Endothelial cell of umbilical vein (primary cell): ENCODE results near the gene ZCRB1. TPM values are rescaled to one million over a fixed set of nuclear protein-coding genes. Genes with fewer than 3 reads are reported as not detected.
"Not testable (repeated sequence)": the region's sequence is repeated elsewhere in the genome, so short reads cannot be mapped to it uniquely, and the experiment has no call there.

Experiments
- BruUV-seq: library from RNA; stranded (reverse); fragments of 400-500 nt; replicated peaks from 2 replicates; lab custom pipeline; 2021; lab: Mats Ljungman, UMichigan
- CTCF ChIA-PET: fragments of 300-600, 350-600 bp; sonication (Branson Sonifier 250); formaldehyde crosslinking; loops from one replicate; lab custom pipeline; 2021; ENCODE audit warnings: antibody characterized with exemption, inconsistent platforms; lab: Charles Lee
- POLR2A ChIA-PET: fragments of 300-600, 350-600 bp; sonication (Branson Sonifier 250); formaldehyde crosslinking; loops from one replicate; lab custom pipeline; 2021; ENCODE audit warnings: antibody characterized with exemption, inconsistent platforms; lab: Charles Lee
- DNase-seq: peaks from one replicate; pipeline ENCODE4 v3.0.0-alpha.2; 2011; ENCODE audit warnings: low read depth, low spot score
- FAIRE-seq: peaks from 2 replicates; lab custom pipeline; 2011; peaks lifted over from hg19 to GRCh38; lab: Jason Lieb, UNC
- H2AFZ ChIP-seq: 2 replicates; pipeline ENCODE4 v1.6.0; 2012; ENCODE audit warnings: low read depth, low read length, control low read depth, inconsistent platforms
- H3K27ac ChIP-seq: 2 replicates; pipeline ENCODE4 v1.5.1; 2011; ENCODE audit warnings: low read depth, mild to moderate bottlenecking, control low read depth, low read length, moderate library complexity; ENCODE audit not compliant: insufficient read depth
- H3K27me3 ChIP-seq, 2 experiments: 2 replicates each; pipeline versions ENCODE4 v1.6.0 to v1.6.1; 2011; ENCODE audit warnings: low read length in 2 of 2, mixed read lengths in 1 of 2; ENCODE audit not compliant: control insufficient read depth in 2 of 2, insufficient read depth in 2 of 2
- H3K36me3 ChIP-seq, 2 experiments: 2 replicates in 1 of 2; 3 replicates in 1 of 2; pipeline ENCODE4 v1.5.1; 2011; ENCODE audit warnings: low read length in 2 of 2, mild to moderate bottlenecking in 1 of 2, moderate library complexity in 1 of 2; ENCODE audit not compliant: control insufficient read depth in 2 of 2, insufficient read depth in 2 of 2; ENCODE audit errors: extremely low read depth in 1 of 2
- H3K4me1 ChIP-seq: 3 replicates; pipeline ENCODE4 v1.5.1; 2011; ENCODE audit warnings: mild to moderate bottlenecking, low read length; ENCODE audit not compliant: control insufficient read depth, insufficient read depth; ENCODE audit errors: extremely low read depth
- H3K4me2 ChIP-seq: 2 replicates; pipeline ENCODE4 v1.6.1; 2011; ENCODE audit warnings: low read length, control low read depth, mixed read lengths; ENCODE audit not compliant: insufficient read depth
- H3K4me3 ChIP-seq, 3 experiments: fragments of 200-600 bp in 1 of 3; sonication (generic), shearing (Covaris generic) in 1 of 3; replicated peaks in 1 of 3; 2 replicates each; pipeline ENCODE4 v1.5.1; 2011 to 2016; ENCODE audit warnings: control low read depth in 3 of 3, low read length in 3 of 3, mild to moderate bottlenecking in 2 of 3, inconsistent platforms in 1 of 3, low read depth in 1 of 3, moderate library complexity in 1 of 3; ENCODE audit not compliant: insufficient read depth in 1 of 3
- H3K79me2 ChIP-seq: 2 replicates; pipeline ENCODE4 v1.6.0; 2012; ENCODE audit warnings: low read length, inconsistent platforms; ENCODE audit not compliant: control insufficient read depth, insufficient read depth
- H3K9ac ChIP-seq: replicated peaks from 2 replicates; pipeline ENCODE3; 2011; ENCODE audit warnings: low read length, control low read depth; ENCODE audit not compliant: insufficient read depth; ENCODE audit errors: extremely low read depth
- H3K9me1 ChIP-seq: replicated peaks from 3 replicates; pipeline ENCODE4 v1.6.0; 2011; ENCODE audit warnings: mild to moderate bottlenecking, low read length; ENCODE audit not compliant: control insufficient read depth, insufficient read depth; ENCODE audit errors: extremely low read depth
- H3K9me3 ChIP-seq: replicated peaks from 2 replicates; pipeline ENCODE4 v1.5.1; 2012; ENCODE audit warnings: low read length, inconsistent platforms; ENCODE audit not compliant: control insufficient read depth, insufficient read depth
- H4K20me1 ChIP-seq: replicated peaks from 2 replicates; pipeline ENCODE3; 2011; ENCODE audit warnings: mild to moderate bottlenecking, low read length; ENCODE audit not compliant: control insufficient read depth, insufficient read depth; ENCODE audit errors: extremely low read depth
- CTCF ChIP-seq, 2 donors: IDR thresholded peaks; 1 replicate in 1 of 2; 2 replicates in 1 of 2; pipeline ENCODE4 v1.5.1; 2011; ENCODE audit warnings: low read length in 2 of 2, mild to moderate bottlenecking in 2 of 2, moderate library complexity in 2 of 2, control low read depth in 1 of 2, inconsistent platforms in 1 of 2, low read depth in 1 of 2; ENCODE audit not compliant: insufficient read depth in 1 of 2; ENCODE audit errors: extremely low read depth in 1 of 2
- FOS ChIP-seq: IDR thresholded peaks from 2 replicates; pipeline ENCODE4 v1.6.1; 2011; ENCODE audit warnings: mild to moderate bottlenecking, low read length, moderate library complexity, borderline replicate concordance; ENCODE audit not compliant: insufficient read depth
- GATA2 ChIP-seq: IDR thresholded peaks from 2 replicates; pipeline ENCODE4 v1.7.0; 2011; ENCODE audit warnings: low read depth, mild to moderate bottlenecking, moderate library complexity, mixed read lengths, low read length; ENCODE audit not compliant: insufficient read length, insufficient read depth
- JUN ChIP-seq: IDR thresholded peaks from 2 replicates; pipeline ENCODE4 v1.6.1; 2011; ENCODE audit warnings: borderline replicate concordance, low read depth; ENCODE audit not compliant: insufficient read length, insufficient read depth
- MAX ChIP-seq: IDR thresholded peaks from 2 replicates; pipeline ENCODE4 v1.6.1; 2011; ENCODE audit not compliant: insufficient read depth, insufficient read length
- MYC ChIP-seq: IDR thresholded peaks from one replicate; pipeline ENCODE4 v1.6.1; 2011; ENCODE audit warnings: mild to moderate bottlenecking, low read depth, low read length
- dilution Hi-C: fragments of 300-500 bp; cut with MboI; formaldehyde crosslinking; loops from one replicate; pipeline ENCODE4 v1.15.0; 2019; ENCODE audit warnings: low sequenced_read_pairs; ENCODE audit not compliant: extremely low pct_ligation_motif_present
- intact Hi-C: fragments of 100-400 bp; cut with micrococcal nuclease; formaldehyde crosslinking; loops from one replicate; pipeline ENCODE4 v1.10.0; 2022
- polyA plus RNA-seq, 4 experiments: library from polyadenylated mRNA; depleted of rRNA in 3 of 4; stranded (reverse) in 3 of 4; unstranded in 1 of 4; fragments of >200 nt; gene quantifications; 2 replicates each; pipeline versions ENCODE4 v1.2.1 to v1.2.3, GENCODE V29; 2011 to 2012; ENCODE audit warnings: missing spikeins in 1 of 4
- total RNA-seq: library from RNA; stranded (reverse); gene quantifications from 2 replicates; pipeline ENCODE4 v1.2.3, GENCODE V29; 2021

ZCRB1 gene
- total and polyA plus RNA-seq, 2 donors (not counting 3 experiments of a cell fraction or from before 2014, with no cell fraction given), result 13.2 to 55.3 TPM

GRCh38 chr12:42349119-42350020 is 23.5 kb upstream of the ZCRB1 start:
- intact Hi-C loops, POLR2A ChIA-PET, H2AFZ ChIP-seq, H3K9me3 ChIP-seq, dilution Hi-C loops, H3K9me1 ChIP-seq, H3K4me2 ChIP-seq, CTCF ChIA-PET, H3K27ac ChIP-seq, H3K27me3 ChIP-seq, BruUV-seq, H4K20me1 ChIP-seq, H3K4me1 ChIP-seq, FAIRE-seq, H3K36me3 ChIP-seq, H3K9ac ChIP-seq, DNase-seq, H3K4me3 ChIP-seq: not testable (repeated sequence)
- peaks cover 35% of the 10 kb centered on the region for H3K79me2 ChIP-seq

GRCh38 chr12:42346403-42347002 is 20.6 kb upstream of the ZCRB1 start:
- Histone ChIP-seq H3K27me3 (no peaks in the 10 kb centered on the region), H3K9me3 (no peaks in the 10 kb centered on the region), H4K20me1 (peaks cover 5% of the 10 kb centered on the region), H3K27ac (no peak overlapping the region), H3K9ac (no peak overlapping the region), H2AFZ (no peak overlapping the region), H3K4me1 (no peaks in the 10 kb centered on the region), H3K4me3 (no peak overlapping the region), H3K9me1 (no peaks in the 10 kb centered on the region), H3K36me3 (no peaks in the 10 kb centered on the region), H3K79me2 (peaks cover 52% of the 10 kb centered on the region), H3K4me2 (no peak overlapping the region)
- TF ChIP-seq FOS (no peak), CTCF (IDR thresholded peaks at IDR 0.05; ENCODE audit: extremely low read depth in 1 of 2, insufficient read depth in 1 of 2, low read depth in 1 of 2, low read length in 2 of 2) (no peak), GATA2 (no peak), MYC (no peak), JUN (no peak), MAX (no peak)
- DNase-seq, result no peak
- CTCF ChIA-PET, result interaction anchor here (0.9 kb wide), 1 partner anchor 11 kb away, joined by 3 read pairs; no protein-coding TSS in a partner anchor
- no TSS peak for BruUV-seq
- dilution Hi-C loops, result no loop called here
- POLR2A ChIA-PET, result no interaction called here
- FAIRE-seq, result no peak
- intact Hi-C loops, result no loop called here
